WERI-Rb-1 (cell line): Measurements from ENCODE around the gene ADH7.

Experiments
- DNase-seq: peaks from one replicate; pipeline ENCODE4 v3.0.0-alpha.2; 2020
- H3K27ac ChIP-seq: fragments of 250-450 bp; sonication (Bioruptor Pico); 2 replicates; pipeline ENCODE4 v1.5.1; 2020; ENCODE audit warnings: mild to moderate bottlenecking, moderate library complexity
- H3K27me3 ChIP-seq: fragments of 250-450 bp; sonication (Bioruptor Pico); 2 replicates; pipeline ENCODE4 v1.5.1; 2021; ENCODE audit warnings: mild to moderate bottlenecking, low read depth, moderate library complexity; ENCODE audit not compliant: insufficient read depth, severe bottlenecking
- H3K36me3 ChIP-seq: fragments of 250-450 bp; sonication (Bioruptor Pico); 2 replicates; pipeline ENCODE4 v1.5.1; 2020; ENCODE audit warnings: mild to moderate bottlenecking, moderate library complexity
- H3K4me3 ChIP-seq: 2 replicates; pipeline ENCODE4 v1.5.1; 2011; ENCODE audit warnings: low read depth, mild to moderate bottlenecking, control low read depth, low read length
- H3K9me3 ChIP-seq: fragments of 250-450 bp; sonication (Bioruptor Pico); 2 replicates; pipeline ENCODE4 v1.5.1; 2021; ENCODE audit warnings: mild to moderate bottlenecking, moderate library complexity; ENCODE audit not compliant: severe bottlenecking
- CTCF ChIP-seq: IDR thresholded peaks from 2 replicates; pipeline ENCODE4 v1.5.1; 2011; ENCODE audit warnings: low read depth, mild to moderate bottlenecking, control low read depth, inconsistent platforms, low read length

The ADH7 gene

GRCh38 chr4:99435154-99435553 is at the start of gene ADH7:
Gene ADH7, minus strand, starts transcription at chr4:99435342. Its CDS starts 109 bp downstream, at chr4:99435233.
- no peak within 1 kb of the TSS for H3K27ac ChIP-seq
- H3K27me3 ChIP-seq: no peaks in the 10 kb centered on the region
- no peak for DNase-seq
- no peak for TF ChIP-seq CTCF
- H3K9me3 ChIP-seq: no peaks in the 10 kb centered on the region
- no peaks in the 10 kb centered on the region for H3K36me3 ChIP-seq
- H3K4me3 ChIP-seq: no peak within 1 kb of the TSS

- Histone ChIP-seq H3K4me3 (no peak overlapping the region), H3K9me3 (peaks cover 23% of the 10 kb centered on the region), H3K36me3 (no peaks in the 10 kb centered on the region), H3K27ac (no peak overlapping the region), H3K27me3 (no peaks in the 10 kb centered on the region)
- TF ChIP-seq CTCF: no peak
- no peak for DNase-seq
Observed at GRCh38 chr4:99483636-99484035, 48.5 kb upstream of the ADH7 start.

- no peaks in the 10 kb centered on the region for H3K27me3 ChIP-seq
- no peak overlapping the region for H3K4me3 ChIP-seq
- TF ChIP-seq CTCF: no peak
- H3K36me3 ChIP-seq: no peaks in the 10 kb centered on the region
- no peak overlapping the region for H3K27ac ChIP-seq
- no peak for DNase-seq
- no peaks in the 10 kb centered on the region for H3K9me3 ChIP-seq
Observed at GRCh38 chr4:99473131-99473530, 38.0 kb upstream of the ADH7 start.

GRCh38 chr4:99471896-99472295 is 36.8 kb upstream of the ADH7 start:
- no peak for TF ChIP-seq CTCF
- DNase-seq: no peak
- no peak overlapping the region for H3K27ac ChIP-seq
- H3K36me3 ChIP-seq: no peaks in the 10 kb centered on the region
- H3K27me3 ChIP-seq: no peaks in the 10 kb centered on the region
- no peaks in the 10 kb centered on the region for H3K9me3 ChIP-seq
- no peak overlapping the region for H3K4me3 ChIP-seq

GRCh38 chr4:99471349-99471748 is 36.2 kb upstream of the ADH7 start:
- Histone ChIP-seq H3K27me3 (no peaks in the 10 kb centered on the region), H3K36me3 (no peaks in the 10 kb centered on the region), H3K9me3 (no peaks in the 10 kb centered on the region), H3K4me3 (no peak overlapping the region), H3K27ac (no peak overlapping the region)
- no peak for DNase-seq
- TF ChIP-seq CTCF: no peak

GRCh38 chr4:99468889-99469288 is 33.7 kb upstream of the ADH7 start:
- Histone ChIP-seq H3K9me3 (no peaks in the 10 kb centered on the region), H3K36me3 (no peaks in the 10 kb centered on the region), H3K4me3 (no peak overlapping the region), H3K27me3 (no peaks in the 10 kb centered on the region), H3K27ac (no peak overlapping the region)
- no peak for DNase-seq
- no peak for TF ChIP-seq CTCF
